Erythroblast (primary cell): ENCODE measurements around the gene MT1M.
"Not testable (repeated sequence)": the region's sequence is repeated elsewhere in the genome, so short reads cannot be mapped to it uniquely, and the experiment has no call there.

Experiments
- GATA1 ChIP-seq: IDR thresholded peaks from 2 replicates; pipeline ENCODE4 v1.6.1; 2011; ENCODE audit warnings: low read depth, mild to moderate bottlenecking, control low read depth, low read length, moderate library complexity
- POLR2A ChIP-seq: IDR thresholded peaks from 2 replicates; pipeline ENCODE4 v1.6.1; 2011; ENCODE audit warnings: mild to moderate bottlenecking, low read length

- not testable (repeated sequence) for TF ChIP-seq POLR2A, GATA1
Measured at GRCh38 chr16:56665286-56666261, 33.1 kb downstream of the MT1M start.
